CD4-positive, alpha-beta T cell (primary cell): ENCODE data around the gene FKBP1C. TPM values are rescaled to one million over a fixed set of nuclear protein-coding genes. Genes with fewer than 3 reads are reported as not detected.

Experiments used
- ATAC-seq: fragments of 200-7000 bp; cut with Tn5 transposase; one replicate; pipeline ENCODE4 v1.10.0; 2022; ENCODE audit warnings: mild to moderate bottlenecking; ENCODE audit not compliant: poor library complexity
- CTCF ChIA-PET: fragments of 350-600 bp; sonication (Branson Sonifier 250); formaldehyde crosslinking; loops from one replicate; lab custom pipeline; 2021; ENCODE audit warnings: antibody characterized with exemption, inconsistent platforms; lab: Charles Lee
- POLR2A ChIA-PET: fragments of 350-600 bp; sonication (Branson Sonifier 250); formaldehyde crosslinking; loops from one replicate; lab custom pipeline; 2021; ENCODE audit warnings: antibody characterized with exemption, inconsistent platforms; lab: Charles Lee
- DNase-seq, 14 experiments: peaks; one replicate each; pipeline ENCODE4 v3.0.0-alpha.2; 2013 to 2020; ENCODE audit warnings: mixed read lengths in 2 of 14
- H3K27ac ChIP-seq, 2 donors: one replicate each; pipeline versions ENCODE4 v1.5.1 to v1.7.0; 2013; ENCODE audit warnings: low read length in 2 of 2, low read depth in 1 of 2, mild to moderate bottlenecking in 1 of 2
- H3K27me3 ChIP-seq, 2 experiments: 1 replicate in 1 of 2; 2 replicates in 1 of 2; pipeline versions ENCODE4 v1.6.1 to v1.7.0; 2013; ENCODE audit warnings: low read length in 2 of 2, control low read depth in 1 of 2, mild to moderate bottlenecking in 1 of 2, moderate library complexity in 1 of 2; ENCODE audit not compliant: insufficient read depth in 2 of 2, control insufficient read depth in 1 of 2
- H3K36me3 ChIP-seq: one replicate; pipeline ENCODE4 v1.6.1; 2013; ENCODE audit warnings: low read length, control low read depth; ENCODE audit not compliant: insufficient read depth
- H3K4me1 ChIP-seq: one replicate; pipeline ENCODE4 v1.6.1; 2013; ENCODE audit warnings: low read length, control low read depth; ENCODE audit not compliant: insufficient read depth
- H3K4me3 ChIP-seq: one replicate; pipeline ENCODE4 v1.5.1; 2013; ENCODE audit warnings: mild to moderate bottlenecking, low read length, moderate library complexity
- H3K9me3 ChIP-seq, 2 experiments: 1 replicate in 1 of 2; 2 replicates in 1 of 2; pipeline versions ENCODE4 v1.6.1 to v1.7.0; 2013; ENCODE audit warnings: low read length in 2 of 2, mild to moderate bottlenecking in 2 of 2, control low read depth in 1 of 2, moderate library complexity in 1 of 2; ENCODE audit not compliant: control insufficient read depth in 1 of 2, insufficient read depth in 1 of 2
- H3K27ac Mint-ChIP-seq: one replicate; pipeline ENCODE4 v1.8.0; 2020; ENCODE audit warnings: mixed read lengths
- H3K27me3 Mint-ChIP-seq: one replicate; pipeline ENCODE4 v1.8.0; 2021; ENCODE audit warnings: mixed read lengths
- H3K36me3 Mint-ChIP-seq: one replicate; pipeline ENCODE4 v1.8.0; 2021; ENCODE audit warnings: low read depth, mixed read lengths
- H3K4me1 Mint-ChIP-seq: one replicate; pipeline ENCODE4 v1.8.0; 2021; ENCODE audit warnings: low read depth, mixed read lengths
- H3K4me3 Mint-ChIP-seq: one replicate; pipeline ENCODE4 v1.8.0; 2020; ENCODE audit warnings: mild to moderate bottlenecking, mixed read lengths
- H3K9me3 Mint-ChIP-seq: one replicate; pipeline ENCODE4 v1.8.0; 2020; ENCODE audit warnings: mixed read lengths
- intact Hi-C, 2 experiments: fragments of 100-400 bp; cut with DNase I in 1 of 2; cut with micrococcal nuclease in 1 of 2; formaldehyde crosslinking; loops; one replicate each; pipeline versions ENCODE4 v1.15.1 to v1.9.0; 2023 to 2025; cut with DNase I, micrococcal nuclease
- total RNA-seq, 174 experiments: library from RNA in 2 of 174; stranded (reverse) in 2 of 174; gene quantifications; one replicate each; pipeline ENCODE4 v1.2.3 and lab custom pipeline; 2021 to 2026
- TF ChIP-seq, protein P1 (sequence below): fragments of 200-600 bp; IDR thresholded peaks from one replicate; pipeline ENCODE4 v1.8.0; 2022; ENCODE audit warnings: antibody characterized with exemption, mild to moderate bottlenecking

FKBP1C gene
- total RNA-seq, 2 experiments from 2014 or later: not detected

DNA sequence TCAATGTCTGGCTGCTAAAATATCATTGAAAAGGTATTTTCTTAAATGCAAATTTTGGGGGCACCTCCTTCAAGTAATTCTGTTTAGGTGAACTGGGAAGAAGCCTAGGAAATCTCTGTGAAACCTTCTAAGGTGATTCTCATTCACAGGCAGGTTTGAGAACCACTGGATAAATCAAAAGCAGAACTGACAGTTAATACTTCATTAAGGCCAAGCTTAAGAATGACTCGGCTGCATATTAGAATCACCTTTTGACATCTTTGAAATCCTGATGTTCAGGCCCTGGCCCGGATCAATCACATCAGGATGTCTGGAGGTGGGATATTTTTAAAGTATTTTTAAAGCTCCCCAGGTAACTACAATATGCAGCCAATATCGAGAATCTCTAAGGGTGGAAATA is 50.6 kb downstream of the FKBP1C start:
- ChIA-PET POLR2A (no interaction called here), CTCF (no interaction called here)
- Mint-ChIP-seq H3K4me3 (no peak overlapping the region), H3K36me3 (no peaks in the 10 kb centered on the region), H3K27ac (no peak overlapping the region), H3K9me3 (no peaks in the 10 kb centered on the region), H3K27me3 (no peaks in the 10 kb centered on the region), H3K4me1 (no peaks in the 10 kb centered on the region)
- H3K36me3 ChIP-seq: no peaks in the 10 kb centered on the region
- ATAC-seq (no peak), DNase-seq (no peak)
- TF ChIP-seq, protein P1, sequence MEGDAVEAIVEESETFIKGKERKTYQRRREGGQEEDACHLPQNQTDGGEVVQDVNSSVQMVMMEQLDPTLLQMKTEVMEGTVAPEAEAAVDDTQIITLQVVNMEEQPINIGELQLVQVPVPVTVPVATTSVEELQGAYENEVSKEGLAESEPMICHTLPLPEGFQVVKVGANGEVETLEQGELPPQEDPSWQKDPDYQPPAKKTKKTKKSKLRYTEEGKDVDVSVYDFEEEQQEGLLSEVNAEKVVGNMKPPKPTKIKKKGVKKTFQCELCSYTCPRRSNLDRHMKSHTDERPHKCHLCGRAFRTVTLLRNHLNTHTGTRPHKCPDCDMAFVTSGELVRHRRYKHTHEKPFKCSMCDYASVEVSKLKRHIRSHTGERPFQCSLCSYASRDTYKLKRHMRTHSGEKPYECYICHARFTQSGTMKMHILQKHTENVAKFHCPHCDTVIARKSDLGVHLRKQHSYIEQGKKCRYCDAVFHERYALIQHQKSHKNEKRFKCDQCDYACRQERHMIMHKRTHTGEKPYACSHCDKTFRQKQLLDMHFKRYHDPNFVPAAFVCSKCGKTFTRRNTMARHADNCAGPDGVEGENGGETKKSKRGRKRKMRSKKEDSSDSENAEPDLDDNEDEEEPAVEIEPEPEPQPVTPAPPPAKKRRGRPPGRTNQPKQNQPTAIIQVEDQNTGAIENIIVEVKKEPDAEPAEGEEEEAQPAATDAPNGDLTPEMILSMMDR: no peak
- H3K4me1 ChIP-seq: no peaks in the 10 kb centered on the region
- H3K27me3 ChIP-seq: no peaks in the 10 kb centered on the region
- H3K9me3 ChIP-seq: no peaks in the 10 kb centered on the region
- no peak overlapping the region for H3K27ac ChIP-seq
- intact Hi-C loops: no loop called here
- no peak overlapping the region for H3K4me3 ChIP-seq

Other genes with a start within 250 kb of the FKBP1C start
- not detected for gene LGSN, start 108.5 kb downstream of the FKBP1C start, total RNA-seq